Natural killer cell (primary cell): Measurements from ENCODE around the gene JAML. TPM values are rescaled to one million over a fixed set of nuclear protein-coding genes. Genes with fewer than 3 reads are reported as not detected.

ENCODE experiments used
- ATAC-seq, 3 donors: fragments of 150-1000 bp in 2 of 3; fragments of 200-7000 bp in 1 of 3; cut with Tn5 transposase; 1 replicate in 1 of 3; 2 replicates in 2 of 3; pipeline ENCODE4 v1.10.0; 2021; ENCODE audit warnings: mild to moderate bottlenecking in 2 of 3, moderate library complexity in 2 of 3
- DNase-seq, 2 donors: peaks; one replicate each; pipeline versions ENCODE4 v3.0.0 to v3.0.0-alpha.2; 2013 to 2021; ENCODE audit warnings: mixed read lengths in 1 of 2
- H3K27ac ChIP-seq: one replicate; pipeline ENCODE4 v1.5.1; 2013; ENCODE audit warnings: mild to moderate bottlenecking, low read length
- H3K27me3 ChIP-seq: one replicate; pipeline ENCODE4 v1.6.1; 2013; ENCODE audit warnings: low read length; ENCODE audit not compliant: control insufficient read depth, insufficient read depth
- H3K36me3 ChIP-seq: one replicate; pipeline ENCODE4 v1.6.1; 2013; ENCODE audit warnings: low read length; ENCODE audit not compliant: control insufficient read depth, insufficient read depth
- H3K4me1 ChIP-seq: one replicate; pipeline ENCODE4 v1.6.1; 2013; ENCODE audit warnings: low read length; ENCODE audit not compliant: control insufficient read depth, insufficient read depth
- H3K4me3 ChIP-seq: one replicate; pipeline ENCODE4 v1.5.1; 2013; ENCODE audit warnings: low read length
- H3K9me3 ChIP-seq: one replicate; pipeline ENCODE4 v1.6.1; 2013; ENCODE audit warnings: low read length; ENCODE audit not compliant: control insufficient read depth, insufficient read depth
- H3K27ac Mint-ChIP-seq, 2 donors: one replicate each; pipeline ENCODE4 v1.8.0; 2022; ENCODE audit warnings: mild to moderate bottlenecking in 2 of 2, mixed read lengths in 2 of 2, moderate library complexity in 1 of 2
- H3K27me3 Mint-ChIP-seq, 2 donors: one replicate each; pipeline ENCODE4 v1.8.0; 2022; ENCODE audit warnings: low read depth in 2 of 2, mixed read lengths in 2 of 2
- H3K36me3 Mint-ChIP-seq: one replicate; pipeline ENCODE4 v1.8.0; 2022; ENCODE audit warnings: mixed read lengths
- H3K4me1 Mint-ChIP-seq, 2 donors: one replicate each; pipeline ENCODE4 v1.8.0; 2022; ENCODE audit warnings: mixed read lengths in 2 of 2
- H3K4me3 Mint-ChIP-seq: one replicate; pipeline ENCODE4 v1.8.0; 2022; ENCODE audit warnings: mild to moderate bottlenecking, moderate library complexity, mixed read lengths
- H3K9me3 Mint-ChIP-seq, 2 donors: one replicate each; pipeline ENCODE4 v1.8.0; 2022; ENCODE audit warnings: mixed read lengths in 2 of 2
- CTCF ChIP-seq: fragments of 200-600 bp; IDR thresholded peaks from one replicate; pipeline ENCODE4 v1.8.0; 2022; ENCODE audit warnings: antibody characterized with exemption
- WGBS: methylation state at CpG from one replicate; pipeline ENCODE4 v1.1.7; 2013; ENCODE audit warnings: missing lambda C conversion rate; ENCODE audit not compliant: insufficient coverage; 5-methylcytosine and 5-hydroxymethylcytosine counted together
- intact Hi-C: fragments of 100-400 bp; cut with micrococcal nuclease; formaldehyde crosslinking; loops from one replicate; pipeline ENCODE4 v1.14.2; 2022
- total RNA-seq, 4 donors: library from RNA; stranded (reverse); fragments of 120-200 nt in 1 of 4; gene quantifications; one replicate each; pipeline versions ENCODE4 v1.2.3 to v1.2.4, GENCODE V29; 2013 to 2022

The JAML gene
- total RNA-seq, 3 donors from 2014 or later (not counting 1 experiment from before 2014, with no cell fraction given): 7.1 to 27.8 (median 12.8) TPM

- Mint-ChIP-seq H3K4me3 (peak overlapping the region; percentile 80), H3K36me3 (no peaks in the 10 kb centered on the region), H3K4me1 (peaks cover 39 to 49% of the 10 kb centered on the region in 2 donors), H3K9me3 (no peaks in the 10 kb centered on the region), H3K27ac (peak overlapping the region in 1 of 2 donors; percentile 77), H3K27me3 (peaks cover 13 to 31% of the 10 kb centered on the region in 2 donors)
- ATAC-seq (no peak), DNase-seq (no peak)
- no peaks in the 10 kb centered on the region for H3K9me3 ChIP-seq
- intact Hi-C loops: loop anchor here (10.0 kb wide), 1 partner anchor 221 kb away; no protein-coding TSS in a partner anchor
- no peak overlapping the region for H3K27ac ChIP-seq
- 62% methylated on average over 7 of the region's 7 CpGs for WGBS
- no peaks in the 10 kb centered on the region for H3K36me3 ChIP-seq
- H3K4me3 ChIP-seq: no peak overlapping the region
- no peak for TF ChIP-seq CTCF
- no peaks in the 10 kb centered on the region for H3K27me3 ChIP-seq
- H3K4me1 ChIP-seq: peaks cover 65% of the 10 kb centered on the region
These were observed 1.5 kb upstream of the JAML start for GRCh38 chr11:118226296-118226695.

- Histone ChIP-seq H3K27me3 (no peaks in the 10 kb centered on the region), H3K36me3 (no peaks in the 10 kb centered on the region), H3K9me3 (no peaks in the 10 kb centered on the region), H3K4me1 (peaks cover 65% of the 10 kb centered on the region), H3K27ac (peak overlapping the region; percentile 47), H3K4me3 (peak overlapping the region; percentile 33)
- WGBS: 31% methylated on average over 5 of the region's 6 CpGs
- Mint-ChIP-seq H3K27ac (peak overlapping the region in 1 of 2 donors; percentile 89), H3K9me3 (no peaks in the 10 kb centered on the region), H3K36me3 (no peaks in the 10 kb centered on the region), H3K27me3 (peaks cover 16 to 52% of the 10 kb centered on the region in 2 donors), H3K4me1 (peaks cover 39 to 57% of the 10 kb centered on the region in 2 donors), H3K4me3 (peak overlapping the region; percentile 66)
- DNase-seq (peak in 1 of 2 donors; percentile 59), ATAC-seq (no peak)
- intact Hi-C loops: loop anchor here (10.0 kb wide), 1 partner anchor 219 kb away; no protein-coding TSS in a partner anchor
- no peak for TF ChIP-seq CTCF
These were observed 819 bp downstream of the JAML start for GRCh38 chr11:118223992-118224391.

GRCh38 chr11:118223570-118223969 is 1.2 kb downstream of the JAML start:
- ATAC-seq (no peak), DNase-seq (peak in 1 of 2 donors; percentile 35)
- H3K27me3 ChIP-seq: no peaks in the 10 kb centered on the region
- peak overlapping the region; percentile 33 for H3K4me3 ChIP-seq
- Mint-ChIP-seq H3K36me3 (no peaks in the 10 kb centered on the region), H3K4me3 (peak overlapping the region; percentile 66), H3K27ac (peak overlapping the region in 1 of 2 donors; percentile 89), H3K27me3 (peaks cover 16 to 56% of the 10 kb centered on the region in 2 donors), H3K9me3 (no peaks in the 10 kb centered on the region), H3K4me1 (peaks cover 39 to 55% of the 10 kb centered on the region in 2 donors)
- peaks cover 61% of the 10 kb centered on the region for H3K4me1 ChIP-seq
- intact Hi-C loops: loop anchor here (10.0 kb wide), 1 partner anchor 219 kb away; no protein-coding TSS in a partner anchor
- no peaks in the 10 kb centered on the region for H3K9me3 ChIP-seq
- WGBS: no CpG with 5 or more reads among the region's 2 CpGs
- H3K27ac ChIP-seq: peak overlapping the region; percentile 47
- no peak for TF ChIP-seq CTCF
- no peaks in the 10 kb centered on the region for H3K36me3 ChIP-seq

GRCh38 chr11:118222437-118222836 is 2.4 kb downstream of the JAML start:
- H3K27ac ChIP-seq: no peak overlapping the region

More at GRCh38 chr11:118222437-118222836, 2.4 kb downstream of the JAML start:
- H3K27ac Mint-ChIP-seq: no peak overlapping the region
- Histone ChIP-seq H3K4me1 (peaks cover 62% of the 10 kb centered on the region), H3K9me3 (no peaks in the 10 kb centered on the region), H3K36me3 (no peaks in the 10 kb centered on the region), H3K4me3 (no peak overlapping the region), H3K27me3 (no peaks in the 10 kb centered on the region)
- 82% methylated on average over 3 of the region's 4 CpGs for WGBS
- intact Hi-C loops: loop anchor here (10.0 kb wide), 1 partner anchor 218 kb away; no protein-coding TSS in a partner anchor
- H3K9me3 Mint-ChIP-seq: no peaks in the 10 kb centered on the region
- ATAC-seq: no peak
- peaks cover 16 to 56% of the 10 kb centered on the region in 2 donors for H3K27me3 Mint-ChIP-seq
- H3K36me3 Mint-ChIP-seq: no peaks in the 10 kb centered on the region
- H3K4me3 Mint-ChIP-seq: peak overlapping the region; percentile 5
- H3K4me1 Mint-ChIP-seq: peaks cover 27 to 43% of the 10 kb centered on the region in 2 donors
- no peak for TF ChIP-seq CTCF
- no peak for DNase-seq
